ENCODE results near the gene TNS3. TPM values are rescaled to one million over a fixed set of nuclear protein-coding genes. Genes with fewer than 3 reads are reported as not detected.

TNS3 gene
- total RNA-seq, 1 experiment from 2014 or later = 135 TPM

GRCh38 chr7:47401611-47402570 is 180.0 kb downstream of the TNS3 start:
- BruUV-seq (replicated peaks) = no TSS peak
- Mint-ChIP-seq H3K27me3 (ENCODE audit: unreplicated experiment) (no peaks in the 10 kb centered on the region), H3K27ac (ENCODE audit: unreplicated experiment) (no peak overlapping the region), H3K9me3 (ENCODE audit: low read depth, unreplicated experiment) (no peaks in the 10 kb centered on the region), H3K4me1 (ENCODE audit: low read depth, unreplicated experiment) (no peaks in the 10 kb centered on the region), H3K36me3 (ENCODE audit: insufficient read depth, unreplicated experiment) (peaks cover 32% of the 10 kb centered on the region), H3K4me3 (ENCODE audit: low read depth, unreplicated experiment) (no peak overlapping the region)
- CTCF ChIA-PET = no interaction called here
- no peak for DNase-seq
- no peak for TF ChIP-seq CTCF (IDR thresholded peaks at IDR 0.05; ENCODE audit: unreplicated experiment)
- intact Hi-C loops (cut with micrococcal nuclease; ENCODE audit: unreplicated experiment) = no loop called here

GRCh38 chr7:47400741-47401206 is 181.1 kb downstream of the TNS3 start:
- Mint-ChIP-seq H3K4me1 (ENCODE audit: low read depth, unreplicated experiment) (no peaks in the 10 kb centered on the region), H3K4me3 (ENCODE audit: low read depth, unreplicated experiment) (no peak overlapping the region), H3K27me3 (ENCODE audit: unreplicated experiment) (no peaks in the 10 kb centered on the region), H3K36me3 (ENCODE audit: insufficient read depth, unreplicated experiment) (peaks cover 38% of the 10 kb centered on the region), H3K9me3 (ENCODE audit: low read depth, unreplicated experiment) (no peaks in the 10 kb centered on the region), H3K27ac (ENCODE audit: unreplicated experiment) (no peak overlapping the region)
- no peak for DNase-seq
- intact Hi-C loops (cut with micrococcal nuclease; ENCODE audit: unreplicated experiment) = no loop called here
- no TSS peak for BruUV-seq (replicated peaks)
- no peak for TF ChIP-seq CTCF (IDR thresholded peaks at IDR 0.05; ENCODE audit: unreplicated experiment)
- CTCF ChIA-PET = interaction anchor here (0.6 kb wide), 1 partner anchor 313 kb away, joined by 3 read pairs; no protein-coding TSS in a partner anchor

GRCh38 chr7:47400001-47400400 is 181.9 kb downstream of the TNS3 start:
- H3K27ac Mint-ChIP-seq (ENCODE audit: unreplicated experiment) = no peak overlapping the region
- BruUV-seq (replicated peaks) = no TSS peak

GRCh38 chr7:47394751-47395252 is 187.1 kb downstream of the TNS3 start:
- TF ChIP-seq CTCF (IDR thresholded peaks at IDR 0.05; ENCODE audit: unreplicated experiment) = no peak
- CTCF ChIA-PET = no interaction called here
- no peaks in the 10 kb centered on the region for H3K4me1 Mint-ChIP-seq (ENCODE audit: low read depth, unreplicated experiment)
- no peak overlapping the region for H3K4me3 Mint-ChIP-seq (ENCODE audit: low read depth, unreplicated experiment)
- no peak for DNase-seq
- H3K27ac Mint-ChIP-seq (ENCODE audit: unreplicated experiment) = no peak overlapping the region
- H3K36me3 Mint-ChIP-seq (ENCODE audit: insufficient read depth, unreplicated experiment) = peaks cover 30% of the 10 kb centered on the region
- intact Hi-C loops (cut with micrococcal nuclease; ENCODE audit: unreplicated experiment) = no loop called here
- no peaks in the 10 kb centered on the region for H3K9me3 Mint-ChIP-seq (ENCODE audit: low read depth, unreplicated experiment)
- no peaks in the 10 kb centered on the region for H3K27me3 Mint-ChIP-seq (ENCODE audit: unreplicated experiment)
- no TSS peak for BruUV-seq (replicated peaks)

More at GRCh38 chr7:47400001-47400400, 181.9 kb downstream of the TNS3 start:
- DNase-seq = no peak
- CTCF ChIA-PET = no interaction called here
- no peak overlapping the region for H3K4me3 Mint-ChIP-seq (ENCODE audit: low read depth, unreplicated experiment)
- peaks cover 33% of the 10 kb centered on the region for H3K36me3 Mint-ChIP-seq (ENCODE audit: insufficient read depth, unreplicated experiment)
- intact Hi-C loops (cut with micrococcal nuclease; ENCODE audit: unreplicated experiment) = no loop called here
- H3K4me1 Mint-ChIP-seq (ENCODE audit: low read depth, unreplicated experiment) = no peaks in the 10 kb centered on the region
- TF ChIP-seq CTCF (IDR thresholded peaks at IDR 0.05; ENCODE audit: unreplicated experiment) = no peak
- H3K9me3 Mint-ChIP-seq (ENCODE audit: low read depth, unreplicated experiment) = no peaks in the 10 kb centered on the region
- H3K27me3 Mint-ChIP-seq (ENCODE audit: unreplicated experiment) = no peaks in the 10 kb centered on the region
